Measurements from ENCODE around the gene PRUNE2. TPM values are rescaled to one million over a fixed set of nuclear protein-coding genes. Genes with fewer than 3 reads are reported as not detected.
"Not testable (repeated sequence)": the region's sequence is repeated elsewhere in the genome, so short reads cannot be mapped to it uniquely, and the experiment has no call there.

Gene PRUNE2, protein sequence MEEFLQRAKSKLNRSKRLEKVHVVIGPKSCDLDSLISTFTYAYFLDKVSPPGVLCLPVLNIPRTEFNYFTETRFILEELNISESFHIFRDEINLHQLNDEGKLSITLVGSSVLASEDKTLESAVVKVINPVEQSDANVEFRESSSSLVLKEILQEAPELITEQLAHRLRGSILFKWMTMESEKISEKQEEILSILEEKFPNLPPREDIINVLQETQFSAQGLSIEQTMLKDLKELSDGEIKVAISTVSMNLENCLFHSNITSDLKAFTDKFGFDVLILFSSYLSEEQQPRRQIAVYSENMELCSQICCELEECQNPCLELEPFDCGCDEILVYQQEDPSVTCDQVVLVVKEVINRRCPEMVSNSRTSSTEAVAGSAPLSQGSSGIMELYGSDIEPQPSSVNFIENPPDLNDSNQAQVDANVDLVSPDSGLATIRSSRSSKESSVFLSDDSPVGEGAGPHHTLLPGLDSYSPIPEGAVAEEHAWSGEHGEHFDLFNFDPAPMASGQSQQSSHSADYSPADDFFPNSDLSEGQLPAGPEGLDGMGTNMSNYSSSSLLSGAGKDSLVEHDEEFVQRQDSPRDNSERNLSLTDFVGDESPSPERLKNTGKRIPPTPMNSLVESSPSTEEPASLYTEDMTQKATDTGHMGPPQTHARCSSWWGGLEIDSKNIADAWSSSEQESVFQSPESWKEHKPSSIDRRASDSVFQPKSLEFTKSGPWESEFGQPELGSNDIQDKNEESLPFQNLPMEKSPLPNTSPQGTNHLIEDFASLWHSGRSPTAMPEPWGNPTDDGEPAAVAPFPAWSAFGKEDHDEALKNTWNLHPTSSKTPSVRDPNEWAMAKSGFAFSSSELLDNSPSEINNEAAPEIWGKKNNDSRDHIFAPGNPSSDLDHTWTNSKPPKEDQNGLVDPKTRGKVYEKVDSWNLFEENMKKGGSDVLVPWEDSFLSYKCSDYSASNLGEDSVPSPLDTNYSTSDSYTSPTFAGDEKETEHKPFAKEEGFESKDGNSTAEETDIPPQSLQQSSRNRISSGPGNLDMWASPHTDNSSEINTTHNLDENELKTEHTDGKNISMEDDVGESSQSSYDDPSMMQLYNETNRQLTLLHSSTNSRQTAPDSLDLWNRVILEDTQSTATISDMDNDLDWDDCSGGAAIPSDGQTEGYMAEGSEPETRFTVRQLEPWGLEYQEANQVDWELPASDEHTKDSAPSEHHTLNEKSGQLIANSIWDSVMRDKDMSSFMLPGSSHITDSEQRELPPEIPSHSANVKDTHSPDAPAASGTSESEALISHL (N-terminal part only)
- total RNA-seq: 0.78 TPM

DNA sequence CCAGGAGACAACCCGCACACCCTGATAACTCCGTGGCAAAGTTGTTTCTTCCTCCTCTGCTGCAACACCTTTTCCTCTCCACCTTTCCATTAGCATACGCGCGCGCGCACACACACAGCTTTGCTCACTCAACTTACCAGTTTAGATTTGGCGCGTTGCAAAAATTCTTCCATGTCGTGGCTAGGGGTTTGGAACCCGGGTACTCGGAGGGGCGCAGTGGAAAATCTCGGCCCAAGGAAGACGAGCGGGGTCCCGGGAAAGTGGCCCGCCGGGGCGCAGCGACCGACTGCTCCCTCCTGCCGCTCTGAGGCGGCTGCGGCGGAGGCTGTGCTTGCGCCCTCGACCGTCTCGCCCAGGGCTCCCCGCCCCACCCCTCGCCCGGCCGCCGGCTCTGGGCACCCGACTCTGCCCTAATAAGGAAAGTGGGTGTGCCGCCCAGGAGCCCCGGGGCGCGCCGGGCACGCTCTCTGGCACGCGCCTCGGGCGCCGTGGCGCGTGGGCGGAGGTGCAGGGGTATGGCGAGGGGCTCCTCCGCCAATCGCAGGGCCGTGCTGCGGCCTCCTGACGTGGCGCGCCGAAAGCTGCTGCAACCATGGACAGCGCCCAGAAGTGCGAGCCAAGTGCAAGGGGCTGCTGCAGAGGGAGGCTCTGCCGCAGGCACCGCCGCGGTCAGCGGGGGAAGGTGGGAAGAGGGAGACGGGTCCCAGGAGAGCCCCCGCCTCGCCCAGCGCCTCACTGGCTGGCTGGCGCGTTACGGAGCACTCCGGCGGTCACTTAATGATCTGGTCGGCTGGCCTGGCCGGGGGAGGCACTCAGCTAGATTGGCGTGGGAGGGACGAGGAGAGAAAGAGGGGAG is at the start of gene PRUNE2:
TSS of gene PRUNE2 (minus strand) at position 324 of the 856 bp plus-strand sequence. CDS start at position 173, 151 bp downstream.
- ATAC-seq: peak; percentile 41
- DNase-seq (ENCODE audit: low spot score): no peak

DNA sequence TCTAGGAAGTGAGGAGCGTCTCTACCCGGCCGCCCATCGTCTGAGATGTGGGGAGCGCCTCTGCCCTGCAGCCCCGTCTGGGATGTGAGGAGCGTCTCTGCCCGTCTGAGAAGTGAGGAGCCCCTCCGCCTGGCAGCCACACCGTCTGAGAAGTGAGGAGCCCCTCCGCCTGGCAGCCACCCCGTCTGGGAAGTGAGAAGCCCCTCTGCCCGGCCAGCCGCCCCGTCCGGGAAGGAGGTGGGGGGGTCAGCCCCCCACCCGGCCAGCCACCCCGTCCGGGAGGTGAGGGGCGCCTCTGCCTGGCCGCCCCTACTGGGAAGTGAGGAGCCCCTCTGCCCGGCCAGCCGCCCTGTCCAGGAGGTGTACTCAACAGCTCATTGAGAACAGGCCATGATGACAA is 49.5 kb upstream of the PRUNE2 start:
- not testable (repeated sequence) for DNase-seq (ENCODE audit: low spot score); ATAC-seq

DNA sequence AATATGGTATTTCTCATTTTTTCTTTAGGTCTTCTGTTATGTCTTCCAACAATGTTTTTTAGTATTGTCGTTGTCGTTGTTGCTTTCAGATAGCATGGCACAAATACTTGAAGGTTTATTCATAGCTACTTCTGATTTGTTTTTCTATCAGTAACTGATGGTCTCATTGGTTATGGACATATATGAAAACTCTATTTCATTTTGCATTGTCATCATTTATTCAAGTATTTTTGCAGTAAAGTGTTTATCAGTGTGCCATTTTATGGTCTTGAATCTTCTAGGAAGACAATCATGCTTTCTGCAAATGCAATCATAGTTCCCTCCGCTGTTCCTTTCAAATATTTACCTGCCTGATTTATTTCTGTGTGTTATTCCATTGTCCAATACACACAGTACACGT is 44.0 kb upstream of the PRUNE2 start:
- ATAC-seq (no peak), DNase-seq (ENCODE audit: low spot score) (no peak)

DNA sequence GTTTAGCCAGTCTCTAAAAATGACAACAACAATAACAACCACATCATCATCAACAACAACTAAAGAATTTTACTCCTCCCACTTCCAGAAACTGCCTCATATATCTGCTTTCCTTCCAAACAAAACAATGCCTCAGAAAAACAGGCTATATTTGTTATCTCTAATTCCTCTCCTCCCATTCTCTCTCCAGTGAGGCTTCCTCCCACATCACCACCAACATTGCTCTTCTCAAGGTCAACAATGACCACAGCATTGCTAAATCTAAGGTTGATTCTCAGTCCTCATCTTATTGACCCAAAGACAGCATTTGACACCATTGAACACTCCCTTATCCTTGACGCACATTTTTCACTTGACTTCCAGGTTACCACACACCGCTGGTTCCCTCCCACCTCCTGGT is 38.1 kb upstream of the PRUNE2 start:
- ATAC-seq: no peak
- DNase-seq (ENCODE audit: low spot score): no peak

DNA sequence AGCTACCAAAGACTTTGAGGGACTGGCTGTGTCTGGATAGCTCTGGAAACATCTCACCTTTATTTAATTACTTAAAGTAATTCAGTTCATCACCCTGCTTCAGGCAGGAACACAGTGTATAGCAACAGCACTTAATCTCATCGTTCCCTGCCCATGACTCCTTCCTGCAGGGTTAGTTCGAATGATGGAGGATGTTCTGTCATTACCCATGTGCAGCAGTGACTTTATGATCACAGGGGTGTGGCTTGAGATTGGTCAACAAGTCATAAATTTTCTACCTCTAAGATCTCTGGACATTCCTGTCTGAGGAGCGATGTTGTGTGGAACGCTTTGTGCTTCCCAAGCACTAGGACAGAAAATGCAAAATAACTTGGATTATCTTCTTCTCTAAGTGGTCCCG is 37.1 kb upstream of the PRUNE2 start:
- no peak for ATAC-seq
- DNase-seq (ENCODE audit: low spot score): no peak

DNA sequence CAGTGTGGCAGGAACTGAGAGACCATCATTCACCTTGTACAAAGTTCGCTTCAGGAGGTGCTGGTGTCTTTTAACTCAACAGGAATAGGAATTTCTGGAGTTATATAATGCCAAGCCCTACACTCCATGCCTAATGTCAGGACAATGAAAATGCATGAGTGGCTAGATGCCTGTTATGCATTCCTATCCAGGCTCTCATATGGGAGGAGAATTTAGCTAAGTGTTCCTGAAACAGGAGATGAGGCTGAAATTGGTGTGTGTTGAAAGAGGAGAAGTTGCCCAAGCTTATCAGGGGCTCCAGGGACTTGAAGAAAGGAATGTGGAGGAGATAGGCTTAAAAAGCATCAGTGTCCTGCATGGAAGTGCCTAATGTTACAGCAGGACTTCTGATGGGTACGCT is 26.8 kb upstream of the PRUNE2 start:
- ATAC-seq: no peak
- no peak for DNase-seq (ENCODE audit: low spot score)

DNA sequence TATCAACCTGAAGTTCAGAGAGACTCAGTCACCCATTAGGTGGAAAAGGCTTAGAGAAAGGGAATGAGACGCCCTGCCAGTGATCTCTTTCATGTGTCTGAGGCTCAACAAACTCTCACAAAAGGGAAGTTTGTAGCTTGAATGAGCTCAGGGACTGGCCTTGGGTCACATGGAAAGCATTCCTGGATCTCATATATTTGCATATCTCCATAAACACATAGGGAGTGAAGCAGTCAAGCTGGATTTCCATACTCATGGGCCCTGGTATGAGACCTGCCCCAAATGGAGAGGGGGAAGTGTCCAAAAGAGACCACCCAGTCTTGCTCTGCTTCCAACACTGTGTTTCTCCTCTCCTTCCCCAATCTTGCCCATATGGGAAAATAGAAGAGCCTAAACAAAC is 26.4 kb upstream of the PRUNE2 start:
- DNase-seq (ENCODE audit: low spot score): no peak
- no peak for ATAC-seq

DNA sequence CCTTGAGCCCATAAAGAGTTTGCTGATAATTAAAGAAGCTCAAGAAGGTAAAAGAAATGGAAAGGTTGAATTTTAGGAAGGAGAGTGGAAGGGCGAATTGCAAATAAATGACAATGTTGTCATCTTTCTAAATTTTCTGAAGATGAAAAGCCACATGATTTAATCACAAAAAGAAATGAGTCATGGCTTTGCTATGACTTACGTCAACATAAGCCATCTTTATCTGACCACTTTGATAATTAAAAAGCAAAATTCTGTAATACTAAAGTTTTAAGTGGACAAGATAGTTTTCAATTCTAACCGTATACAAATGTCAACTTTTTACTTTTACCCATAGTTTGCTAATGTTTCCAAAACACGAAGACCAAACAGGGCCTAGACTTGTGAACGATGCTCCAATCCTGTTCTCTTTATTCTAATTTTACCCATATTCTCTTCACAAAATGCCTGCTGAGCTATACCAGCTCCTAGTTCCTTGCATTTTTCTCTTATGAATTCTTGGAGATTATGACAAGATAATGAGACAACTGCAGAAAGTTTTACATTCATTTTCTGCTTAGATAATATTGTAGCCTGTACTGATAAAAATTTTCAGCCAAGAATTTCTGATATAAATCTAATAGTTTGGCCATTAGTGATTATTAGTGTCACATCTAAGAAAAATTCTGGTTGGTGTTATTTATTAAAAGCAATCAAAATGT is 21.8 kb upstream of the PRUNE2 start:
- no peak for DNase-seq (ENCODE audit: low spot score)
- ATAC-seq: no peak

DNA sequence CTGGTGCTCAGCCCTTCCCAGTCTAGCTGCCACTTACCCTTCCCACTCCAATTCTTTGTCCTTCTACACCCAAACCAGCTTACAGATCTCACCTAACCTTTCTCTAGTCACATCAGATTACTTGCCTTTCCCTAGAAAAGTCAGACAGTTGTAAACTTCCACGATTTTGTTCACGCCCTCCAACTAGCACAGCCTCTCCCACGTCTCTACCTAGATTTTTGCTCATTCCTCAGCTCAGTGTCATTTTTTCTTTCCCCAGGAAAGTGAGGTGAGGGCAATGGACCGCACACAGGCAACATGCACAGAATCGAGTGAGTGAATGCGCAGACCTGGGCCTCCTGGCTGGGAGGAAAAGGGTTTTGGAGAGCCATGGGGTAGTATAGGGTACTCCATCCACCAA is 20.9 kb upstream of the PRUNE2 start:
- DNase-seq (ENCODE audit: low spot score) (no peak), ATAC-seq (no peak)

DNA sequence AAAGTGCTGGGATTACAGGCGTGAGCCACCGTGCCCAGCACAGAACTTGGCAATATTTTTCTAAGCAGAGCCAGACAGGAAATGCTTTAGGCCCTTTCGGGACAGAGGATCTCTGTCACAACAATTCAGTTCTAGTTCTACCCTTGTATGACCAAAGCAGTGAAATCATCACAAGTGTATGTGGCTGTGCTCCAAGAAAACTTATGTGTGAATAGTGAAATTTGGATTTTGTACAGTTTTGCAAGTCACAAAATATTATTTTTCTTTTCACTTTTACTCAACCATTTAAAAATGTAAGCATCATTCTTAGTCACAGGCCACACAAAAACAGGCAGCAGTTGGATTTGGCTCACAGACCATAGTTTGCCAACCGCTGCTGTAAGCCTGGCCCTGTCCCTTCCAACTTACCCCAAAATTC is 20.4 kb upstream of the PRUNE2 start:
- DNase-seq (ENCODE audit: low spot score): no peak
- ATAC-seq: no peak

DNA sequence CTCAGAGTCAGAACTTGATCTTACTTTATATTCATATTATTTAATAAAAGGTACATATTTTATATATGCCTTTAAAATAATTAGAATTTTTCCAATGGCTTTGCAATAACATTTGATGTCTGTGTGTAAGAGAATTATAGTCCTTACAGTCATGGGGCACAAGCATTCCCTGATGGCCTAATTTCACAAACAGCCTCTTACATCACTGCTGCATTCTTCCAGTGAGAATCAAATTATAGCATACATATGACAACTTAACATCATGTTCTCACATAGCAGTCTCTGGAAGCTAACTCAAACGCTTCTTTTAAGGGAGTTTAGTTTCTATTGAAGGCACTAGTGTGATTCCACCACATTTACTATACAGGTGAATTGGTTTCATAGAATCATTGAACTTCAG is 15.3 kb upstream of the PRUNE2 start:
- DNase-seq (ENCODE audit: low spot score): no peak

DNA sequence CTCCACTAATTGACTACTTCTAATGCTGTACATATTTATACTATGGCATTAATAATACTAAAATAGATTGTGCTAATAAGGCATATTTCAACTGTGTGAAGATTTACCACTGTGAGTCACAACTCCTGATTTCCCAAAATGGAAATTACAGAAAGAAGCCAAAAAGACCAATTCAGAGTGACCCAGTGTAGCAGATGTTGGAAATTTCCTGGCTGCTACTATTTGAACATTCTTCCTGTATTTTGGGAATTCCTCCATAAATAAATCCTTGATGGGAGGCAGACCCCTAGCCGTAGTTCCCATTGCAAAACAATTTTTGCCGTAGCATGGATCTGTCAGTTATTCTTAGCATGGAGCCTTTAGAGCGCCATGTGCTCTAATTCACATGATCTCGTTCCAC is 11.4 kb upstream of the PRUNE2 start:
- DNase-seq (ENCODE audit: low spot score) (no peak), ATAC-seq (no peak)

More for the DNA sequence above, 15.3 kb upstream of the PRUNE2 start:
- ATAC-seq: no peak

DNA sequence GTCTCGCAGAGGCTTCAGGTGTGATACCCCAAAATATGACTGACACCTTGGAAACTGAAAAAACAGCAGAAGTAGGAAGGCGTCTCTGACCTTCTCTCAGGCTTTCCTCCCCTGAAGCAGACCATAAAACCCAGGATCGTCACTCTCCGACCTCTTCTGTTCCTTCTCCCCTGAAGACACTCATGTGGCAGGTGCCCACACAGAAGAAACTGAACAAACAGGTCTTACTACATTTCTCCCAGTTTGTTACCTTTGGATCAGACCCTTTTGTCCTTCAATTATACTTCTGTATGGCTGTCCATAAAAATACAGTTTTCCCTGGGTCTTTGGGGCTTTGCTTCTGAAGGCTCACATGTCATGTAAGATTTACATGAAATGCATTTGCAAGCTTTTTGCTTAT is 10.3 kb upstream of the PRUNE2 start:
- ATAC-seq: no peak

DNA sequence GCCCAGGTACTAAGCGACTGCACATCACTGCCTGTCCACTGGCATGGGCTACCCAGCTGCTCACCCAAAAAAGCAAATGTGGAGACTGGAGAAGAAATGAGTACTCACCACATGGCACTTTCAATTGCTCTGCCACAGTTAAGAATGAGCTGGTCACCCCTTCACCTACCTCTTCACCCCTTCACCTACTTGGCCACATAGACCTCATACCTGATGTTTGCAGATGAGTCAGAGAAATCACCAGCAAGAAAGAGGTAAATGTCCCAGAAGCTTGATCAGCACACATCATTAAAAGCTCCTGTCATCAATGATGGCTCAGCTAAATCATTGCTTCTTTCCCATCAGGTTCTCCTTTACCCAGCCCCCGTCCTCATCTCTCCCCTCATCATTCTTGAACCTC is 7.6 kb upstream of the PRUNE2 start:
- DNase-seq (ENCODE audit: low spot score): no peak
- ATAC-seq: no peak

More for the DNA sequence above, 10.3 kb upstream of the PRUNE2 start:
- DNase-seq (ENCODE audit: low spot score): no peak

DNA sequence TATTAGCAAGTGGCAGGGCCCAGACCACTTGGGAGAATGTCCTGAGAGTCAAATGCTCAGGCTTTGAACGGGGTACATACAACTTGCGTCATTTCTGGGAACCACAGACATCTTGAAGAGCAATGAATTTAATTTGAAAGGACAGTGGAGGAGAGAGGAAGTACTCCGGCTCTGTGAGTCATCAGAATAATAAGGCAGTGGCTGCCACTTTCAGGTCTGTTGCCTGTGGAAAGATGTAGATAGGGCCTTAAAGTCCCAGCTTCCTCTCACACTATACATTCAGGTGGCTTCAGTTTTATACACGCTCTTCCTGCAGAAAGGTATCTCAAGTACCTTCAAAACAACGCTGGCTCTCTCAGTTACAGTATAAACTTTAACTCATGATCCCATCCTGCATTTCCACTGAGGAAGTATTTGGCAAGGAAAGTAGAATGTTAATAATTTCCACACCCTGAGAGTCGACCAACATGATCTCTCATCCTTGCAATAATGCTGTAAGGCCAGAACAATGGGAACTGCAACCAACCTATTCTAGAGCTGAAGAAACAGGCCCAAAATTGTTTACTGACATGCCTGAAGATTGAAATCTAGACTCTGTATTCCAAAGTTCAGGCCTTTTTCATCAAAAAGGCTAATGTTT is 6.8 kb upstream of the PRUNE2 start:
- DNase-seq (ENCODE audit: low spot score) (no peak), ATAC-seq (no peak)

DNA sequence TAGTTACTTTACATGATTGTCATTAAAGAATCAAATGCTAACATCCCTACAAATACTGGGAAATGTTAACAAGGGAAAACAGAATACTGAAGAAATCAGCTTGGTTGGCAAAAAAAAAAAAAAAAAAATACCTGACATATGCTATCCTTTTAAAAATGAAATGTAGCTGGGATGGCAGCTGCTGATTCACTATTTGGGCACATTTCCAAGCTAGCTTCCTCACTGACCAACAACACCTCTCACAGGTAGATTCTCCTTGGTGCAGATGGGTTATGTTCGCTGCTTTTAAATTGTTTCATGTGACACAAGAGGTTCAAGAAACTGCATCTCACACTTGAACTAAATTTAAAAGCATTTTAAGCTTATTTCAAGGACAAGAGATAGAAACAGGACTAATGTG is 6.1 kb upstream of the PRUNE2 start:
- ATAC-seq (no peak), DNase-seq (ENCODE audit: low spot score) (no peak)

DNA sequence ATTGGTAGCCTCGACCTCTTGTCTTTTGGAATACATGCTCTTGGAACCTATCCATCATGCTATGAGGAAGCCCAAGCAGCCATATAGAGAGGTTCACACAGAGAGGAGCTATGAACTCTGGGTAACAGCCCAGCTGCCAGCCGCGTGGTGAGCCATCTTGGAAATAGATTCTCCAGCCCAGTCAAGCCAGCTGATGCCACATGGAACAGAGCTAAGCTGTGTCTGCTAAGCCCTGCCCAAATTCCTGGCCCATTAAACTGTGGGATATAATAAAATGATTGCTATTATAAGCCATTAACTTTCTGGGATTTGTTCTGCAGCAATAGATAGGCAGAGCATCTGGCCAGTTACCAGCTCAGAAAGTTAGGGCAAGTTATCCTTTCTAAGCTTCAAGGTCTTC is 4.9 kb upstream of the PRUNE2 start:
- no peak for ATAC-seq
- no peak for DNase-seq (ENCODE audit: low spot score)

DNA sequence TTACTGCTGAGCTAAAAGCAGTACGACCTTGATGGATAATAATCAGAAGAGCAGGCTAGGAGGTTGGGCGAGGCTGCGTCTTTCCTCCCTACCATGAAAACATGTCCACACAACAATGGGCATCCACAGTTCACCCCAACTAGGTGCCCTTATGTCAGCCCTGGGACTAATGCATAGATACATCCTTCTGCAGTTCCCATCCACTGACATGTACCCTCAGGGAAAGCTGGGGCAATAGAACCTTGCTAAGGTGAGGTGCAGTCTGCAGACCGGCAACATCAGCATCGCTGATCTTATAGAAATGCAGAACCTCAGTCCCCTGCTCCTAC is 697 bp upstream of the PRUNE2 start:
- ATAC-seq (no peak), DNase-seq (ENCODE audit: low spot score) (no peak)

Data from left lobe of liver (tissue), 2 donors.